ENCODE data around the gene HPS4. TPM values are rescaled to one million over a fixed set of nuclear protein-coding genes. Genes with fewer than 3 reads are reported as not detected.

The HPS4 gene
- total RNA-seq, 2 donors from 2014 or later: 6.8 to 10.8 TPM

DNA sequence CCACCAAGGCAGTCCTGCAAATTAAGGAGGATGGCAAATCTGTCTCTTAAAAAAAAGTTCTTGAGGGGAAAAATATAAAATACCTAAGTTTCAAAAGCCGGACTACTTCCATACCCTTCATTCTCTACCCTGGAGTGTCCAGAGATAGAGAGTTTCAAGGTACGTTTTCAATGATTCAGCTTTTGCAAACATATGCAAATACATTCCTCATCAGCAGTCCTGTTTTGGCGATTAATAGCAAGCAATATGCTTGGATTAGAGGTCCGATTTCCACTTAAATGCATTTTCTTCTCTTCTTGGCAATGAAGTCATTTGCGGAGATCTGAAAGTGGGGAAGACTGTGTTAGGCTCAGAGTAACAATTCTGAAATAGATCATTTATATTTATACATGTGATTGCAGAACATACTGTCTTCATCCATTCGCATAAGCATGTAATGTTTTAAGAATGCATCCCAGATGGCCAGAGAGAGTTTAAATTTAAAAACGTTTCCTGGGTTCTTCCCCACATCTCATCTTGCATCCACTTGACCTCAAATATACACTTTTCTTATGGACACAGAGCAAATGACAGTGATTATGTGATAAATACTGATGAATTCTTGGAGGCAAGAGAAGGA is 42.5 kb upstream of the HPS4 start:
- TF ChIP-seq, protein P1, sequence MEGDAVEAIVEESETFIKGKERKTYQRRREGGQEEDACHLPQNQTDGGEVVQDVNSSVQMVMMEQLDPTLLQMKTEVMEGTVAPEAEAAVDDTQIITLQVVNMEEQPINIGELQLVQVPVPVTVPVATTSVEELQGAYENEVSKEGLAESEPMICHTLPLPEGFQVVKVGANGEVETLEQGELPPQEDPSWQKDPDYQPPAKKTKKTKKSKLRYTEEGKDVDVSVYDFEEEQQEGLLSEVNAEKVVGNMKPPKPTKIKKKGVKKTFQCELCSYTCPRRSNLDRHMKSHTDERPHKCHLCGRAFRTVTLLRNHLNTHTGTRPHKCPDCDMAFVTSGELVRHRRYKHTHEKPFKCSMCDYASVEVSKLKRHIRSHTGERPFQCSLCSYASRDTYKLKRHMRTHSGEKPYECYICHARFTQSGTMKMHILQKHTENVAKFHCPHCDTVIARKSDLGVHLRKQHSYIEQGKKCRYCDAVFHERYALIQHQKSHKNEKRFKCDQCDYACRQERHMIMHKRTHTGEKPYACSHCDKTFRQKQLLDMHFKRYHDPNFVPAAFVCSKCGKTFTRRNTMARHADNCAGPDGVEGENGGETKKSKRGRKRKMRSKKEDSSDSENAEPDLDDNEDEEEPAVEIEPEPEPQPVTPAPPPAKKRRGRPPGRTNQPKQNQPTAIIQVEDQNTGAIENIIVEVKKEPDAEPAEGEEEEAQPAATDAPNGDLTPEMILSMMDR (IDR thresholded peaks at IDR 0.05): no peak
- H3K4me3 ChIP-seq: no peak overlapping the region
- H3K36me3 ChIP-seq: peaks cover 21% of the 10 kb centered on the region
- H3K9me3 ChIP-seq: no peaks in the 10 kb centered on the region
- DNase-seq (ENCODE audit: low spot score): no peak
- no peaks in the 10 kb centered on the region for H3K27me3 ChIP-seq
- peak overlapping the region; percentile 24 to 89 for H3K27ac ChIP-seq
- peaks cover 0 to 16% of the 10 kb centered on the region in 2 donors for H3K4me1 ChIP-seq

DNA sequence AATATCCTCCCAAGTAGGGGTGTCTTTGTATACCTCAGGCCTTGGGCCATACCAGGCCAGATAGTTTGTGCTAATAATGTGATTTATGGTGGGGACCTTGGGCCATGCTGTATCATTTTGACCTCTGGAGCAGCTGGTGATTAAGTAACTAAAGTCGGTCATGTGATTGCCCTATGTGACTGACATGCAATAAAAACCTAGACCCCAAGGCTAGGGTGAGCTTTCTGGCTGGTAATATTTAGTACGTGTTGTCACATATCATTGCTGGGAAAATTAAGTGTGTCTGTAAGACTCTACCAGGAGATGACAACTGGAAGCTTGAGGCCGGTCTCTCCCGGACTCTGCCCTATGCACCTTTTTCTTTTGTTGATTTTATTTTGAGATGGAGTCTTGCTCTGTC is 41.3 kb upstream of the HPS4 start:
- no peaks in the 10 kb centered on the region for H3K9me3 ChIP-seq
- H3K27ac ChIP-seq: peak overlapping the region; percentile 38 to 89
- H3K27me3 ChIP-seq: no peaks in the 10 kb centered on the region
- H3K4me3 ChIP-seq: no peak overlapping the region
- DNase-seq (ENCODE audit: low spot score): no peak
- H3K4me1 ChIP-seq: peaks cover 0 to 16% of the 10 kb centered on the region in 2 donors
- TF ChIP-seq, protein P1 (IDR thresholded peaks at IDR 0.05): no peak
- peaks cover 11% of the 10 kb centered on the region for H3K36me3 ChIP-seq

DNA sequence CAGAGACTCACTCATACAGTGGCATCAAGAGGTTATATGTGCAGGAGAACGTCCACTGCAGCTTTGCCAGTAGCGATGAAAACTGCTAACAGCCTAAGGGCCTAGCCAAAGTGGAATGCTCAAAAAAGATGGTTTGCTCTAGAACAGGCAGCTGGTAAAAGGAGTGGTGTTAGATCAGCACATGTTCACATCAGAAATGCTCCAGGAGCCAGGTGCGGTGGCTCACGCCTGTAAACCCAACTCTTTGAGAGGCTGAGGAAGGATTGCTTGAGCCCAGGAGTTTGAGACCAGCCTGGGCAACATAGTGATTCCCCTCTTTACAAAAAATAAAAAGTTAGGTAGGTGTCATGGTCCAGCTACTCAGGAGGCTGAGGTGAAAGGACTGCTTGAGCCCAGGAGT is 39.0 kb upstream of the HPS4 start:
- Histone ChIP-seq H3K36me3 (peaks cover 11% of the 10 kb centered on the region), H3K27me3 (no peaks in the 10 kb centered on the region), H3K4me3 (no peak overlapping the region), H3K27ac (no peak overlapping the region), H3K4me1 (peaks cover 0 to 11% of the 10 kb centered on the region in 2 donors), H3K9me3 (no peaks in the 10 kb centered on the region)
- TF ChIP-seq, protein P1 (IDR thresholded peaks at IDR 0.05): no peak
- DNase-seq (ENCODE audit: low spot score): no peak

DNA sequence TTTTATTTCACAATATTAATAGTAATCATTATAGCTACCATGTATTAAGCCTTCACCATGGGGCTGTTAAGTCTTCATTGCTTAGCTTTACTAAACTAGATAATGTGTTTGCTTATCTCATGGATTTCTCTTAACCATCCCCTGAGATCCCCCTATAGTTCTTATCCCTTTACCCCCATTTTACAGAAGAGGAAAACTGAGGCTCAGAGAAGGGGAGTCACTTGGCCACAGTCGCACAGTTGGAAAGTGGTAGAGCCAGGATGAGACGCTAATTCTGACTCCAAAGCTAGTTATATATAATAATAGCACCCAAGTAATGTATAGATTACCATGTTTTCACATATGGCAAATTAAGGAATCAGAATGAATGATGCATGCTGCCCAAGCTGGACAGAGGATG is 38.4 kb upstream of the HPS4 start:
- H3K27ac ChIP-seq: no peak overlapping the region
- H3K4me3 ChIP-seq: no peak overlapping the region
- no peak for DNase-seq (ENCODE audit: low spot score)
- no peaks in the 10 kb centered on the region for H3K9me3 ChIP-seq
- no peaks in the 10 kb centered on the region for H3K27me3 ChIP-seq
- TF ChIP-seq, protein P1 (IDR thresholded peaks at IDR 0.05): no peak
- peaks cover 0 to 6% of the 10 kb centered on the region in 2 donors for H3K4me1 ChIP-seq
- H3K36me3 ChIP-seq: peaks cover 11% of the 10 kb centered on the region

DNA sequence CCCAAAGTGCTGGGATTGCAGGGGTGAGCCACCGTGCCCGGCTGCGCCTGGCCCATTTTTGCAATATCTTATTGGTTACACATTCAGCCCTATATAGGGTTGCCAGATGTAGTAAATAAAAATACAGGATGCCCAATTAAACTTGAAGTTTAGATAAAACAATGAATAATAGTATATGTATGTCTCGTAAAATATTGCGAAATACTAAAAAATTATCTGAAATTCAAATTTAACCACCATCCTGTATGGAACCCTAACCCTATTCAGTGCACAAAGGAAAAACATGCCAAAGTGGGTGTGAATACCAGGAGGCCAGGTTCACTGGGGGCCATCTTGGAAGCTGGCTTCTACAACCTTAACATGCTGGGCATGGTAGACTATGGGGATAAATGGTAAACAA is 33.8 kb upstream of the HPS4 start:
- TF ChIP-seq, protein P1 (IDR thresholded peaks at IDR 0.05): no peak
- Histone ChIP-seq H3K36me3 (no peaks in the 10 kb centered on the region), H3K27ac (no peak overlapping the region), H3K4me3 (no peak overlapping the region), H3K27me3 (no peaks in the 10 kb centered on the region), H3K4me1 (peaks cover 0 to 14% of the 10 kb centered on the region in 2 donors), H3K9me3 (no peaks in the 10 kb centered on the region)
- DNase-seq (ENCODE audit: low spot score): no peak

DNA sequence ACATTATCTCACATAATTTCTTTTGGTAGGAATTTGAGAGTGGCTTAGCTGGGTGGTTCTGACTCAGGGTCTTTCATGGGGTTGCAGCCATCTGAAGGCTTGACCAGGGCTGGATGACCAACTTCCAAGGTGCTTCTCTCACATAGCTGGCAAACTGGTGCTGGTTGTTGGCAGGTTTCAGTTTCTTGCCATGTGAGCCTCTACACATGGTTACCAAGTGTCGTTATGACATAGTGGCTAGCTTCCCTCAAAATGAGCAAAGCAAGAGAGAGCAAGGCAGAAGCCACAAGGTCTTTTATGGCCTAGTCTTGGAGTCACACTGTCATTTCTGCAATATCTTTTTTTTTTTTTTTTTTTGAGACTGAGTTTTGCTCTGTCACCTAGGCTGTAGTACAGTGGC is 32.9 kb upstream of the HPS4 start:
- no peak for DNase-seq (ENCODE audit: low spot score)
- Histone ChIP-seq H3K9me3 (no peaks in the 10 kb centered on the region), H3K36me3 (no peaks in the 10 kb centered on the region), H3K4me1 (peaks cover 0 to 18% of the 10 kb centered on the region in 2 donors), H3K4me3 (no peak overlapping the region), H3K27me3 (no peaks in the 10 kb centered on the region), H3K27ac (no peak overlapping the region)
- TF ChIP-seq, protein P1 (IDR thresholded peaks at IDR 0.05): no peak
